Neural cell (in vitro differentiated cells): Measurements from ENCODE around the gene MCCD1. TPM values are rescaled to one million over a fixed set of nuclear protein-coding genes. Genes with fewer than 3 reads are reported as not detected.

Source experiments
- H2AFZ ChIP-seq: fragments of 200-600, 300-800 bp; sonication (generic), shearing (Covaris generic); 2 replicates; pipeline ENCODE4 v1.6.0; 2014; ENCODE audit warnings: low read depth, mild to moderate bottlenecking, antibody characterized with exemption, low read length, moderate library complexity
- H3F3A ChIP-seq: fragments of 200-600 bp; shearing (Covaris generic); 2 replicates; pipeline ENCODE4 v1.6.1; 2016; ENCODE audit warnings: mild to moderate bottlenecking, moderate library complexity, mixed read lengths, antibody characterized with exemption, low read length; ENCODE audit not compliant: insufficient read depth, poor library complexity, severe bottlenecking
- H3K27ac ChIP-seq: fragments of 200-600, 300-800 bp; sonication (generic), shearing (Covaris generic); 2 replicates; pipeline ENCODE4 v1.5.1; 2014; ENCODE audit warnings: mild to moderate bottlenecking, low read length, moderate library complexity
- H3K27me3 ChIP-seq: fragments of 300-800, 200-600 bp; sonication (generic), shearing (Covaris generic); 2 replicates; pipeline ENCODE4 v1.6.0; 2014; ENCODE audit warnings: mild to moderate bottlenecking, low read depth, low read length, moderate library complexity; ENCODE audit not compliant: insufficient read depth
- H3K36me3 ChIP-seq: fragments of 300-800, 200-600 bp; sonication (generic), shearing (Covaris generic); 2 replicates; pipeline ENCODE4 v1.5.1; 2014; ENCODE audit warnings: mild to moderate bottlenecking, antibody characterized with exemption, low read length, moderate library complexity; ENCODE audit not compliant: insufficient read depth
- H3K4me2 ChIP-seq: fragments of 300-800, 200-600 bp; sonication (generic), shearing (Covaris generic); 2 replicates; pipeline ENCODE4 v1.6.0; 2014; ENCODE audit warnings: mild to moderate bottlenecking, low read length
- H3K4me3 ChIP-seq: fragments of 300-800, 200-600 bp; sonication (generic), shearing (Covaris generic); 2 replicates; pipeline ENCODE4 v1.5.1; 2014; ENCODE audit warnings: mild to moderate bottlenecking, low read length, moderate library complexity
- H3K79me2 ChIP-seq: fragments of 200-600 bp; shearing (Covaris generic); replicated peaks from 2 replicates; pipeline ENCODE4 v1.6.0; 2014; ENCODE audit warnings: mild to moderate bottlenecking, low read length, moderate library complexity; ENCODE audit not compliant: insufficient read depth
- H3K9ac ChIP-seq: fragments of 300-800, 200-600 bp; sonication (generic), shearing (Covaris generic); 2 replicates; pipeline ENCODE4 v1.6.1; 2016; ENCODE audit warnings: mild to moderate bottlenecking, low read length, mixed read lengths
- H3K9me2 ChIP-seq: fragments of 200-600 bp; shearing (Covaris generic); 2 replicates; pipeline ENCODE4 v1.6.1; 2016; ENCODE audit warnings: mild to moderate bottlenecking, low read length, mixed read lengths; ENCODE audit not compliant: insufficient read depth
- H3K9me3 ChIP-seq: fragments of 200-600, 300-800 bp; sonication (generic), shearing (Covaris generic); 2 replicates; pipeline ENCODE4 v1.6.1; 2016; ENCODE audit warnings: mild to moderate bottlenecking, mixed run types, low read length, moderate library complexity, mixed read lengths
- H4K20me1 ChIP-seq: fragments of 200-600 bp; shearing (Covaris generic); 2 replicates; pipeline ENCODE4 v1.6.1; 2016; ENCODE audit warnings: mild to moderate bottlenecking, mixed run types; ENCODE audit not compliant: insufficient read depth
- EP300 ChIP-seq: fragments of 450-650 bp; conservative IDR thresholded peaks from 2 replicates; pipeline ENCODE4 v1.6.1; 2014; ENCODE audit warnings: antibody characterized with exemption, mild to moderate bottlenecking, moderate library complexity; ENCODE audit not compliant: poor library complexity, severe bottlenecking
- EZH2 ChIP-seq: fragments of 200-600, 300-800 bp; shearing (Covaris generic), sonication (generic); IDR thresholded peaks from 2 replicates; pipeline ENCODE4 v1.6.1; 2014; ENCODE audit warnings: antibody characterized with exemption, low read length, borderline replicate concordance, mild to moderate bottlenecking; ENCODE audit not compliant: insufficient read depth, poor library complexity, severe bottlenecking
- MXI1 ChIP-seq: fragments of 450-650 bp; conservative IDR thresholded peaks from 2 replicates; pipeline ENCODE4 v1.6.1; 2014; ENCODE audit warnings: antibody characterized with exemption, mild to moderate bottlenecking; ENCODE audit not compliant: poor library complexity, severe bottlenecking
- POLR2AphosphoS5 ChIP-seq: IDR thresholded peaks from 2 replicates; pipeline ENCODE4 v1.6.1; 2012
- RAD21 ChIP-seq: fragments of 450-650 bp; conservative IDR thresholded peaks from 2 replicates; pipeline ENCODE4 v1.6.1; 2014; ENCODE audit warnings: antibody characterized with exemption, mild to moderate bottlenecking, moderate library complexity
- SMC3 ChIP-seq: fragments of 450-650 bp; conservative IDR thresholded peaks from 2 replicates; pipeline ENCODE4 v1.6.1; 2014; ENCODE audit warnings: antibody characterized with exemption, mild to moderate bottlenecking, moderate library complexity; ENCODE audit not compliant: poor library complexity
- TAF1 ChIP-seq: IDR thresholded peaks from 2 replicates; pipeline ENCODE4 v1.6.1; 2012; ENCODE audit warnings: low read depth
- polyA plus RNA-seq: library from polyadenylated mRNA; depleted of rRNA; stranded (reverse); fragments of >200 nt; gene quantifications from 2 replicates; pipeline ENCODE4 v1.2.3, GENCODE V29; 2014
- TF ChIP-seq, protein P1 (sequence below): IDR thresholded peaks from 2 replicates; pipeline ENCODE4 v1.6.1; 2012; ENCODE audit warnings: borderline replicate concordance
- TF ChIP-seq, protein P2 (sequence below): fragments of 450-650 bp; IDR thresholded peaks from 2 replicates; pipeline ENCODE4 v1.5.1; 2014; ENCODE audit warnings: antibody characterized with exemption, mild to moderate bottlenecking, moderate library complexity; ENCODE audit not compliant: poor library complexity, severe bottlenecking

Gene MCCD1
- polyA plus RNA-seq, 1 donor from 2014 or later: not detected

DNA sequence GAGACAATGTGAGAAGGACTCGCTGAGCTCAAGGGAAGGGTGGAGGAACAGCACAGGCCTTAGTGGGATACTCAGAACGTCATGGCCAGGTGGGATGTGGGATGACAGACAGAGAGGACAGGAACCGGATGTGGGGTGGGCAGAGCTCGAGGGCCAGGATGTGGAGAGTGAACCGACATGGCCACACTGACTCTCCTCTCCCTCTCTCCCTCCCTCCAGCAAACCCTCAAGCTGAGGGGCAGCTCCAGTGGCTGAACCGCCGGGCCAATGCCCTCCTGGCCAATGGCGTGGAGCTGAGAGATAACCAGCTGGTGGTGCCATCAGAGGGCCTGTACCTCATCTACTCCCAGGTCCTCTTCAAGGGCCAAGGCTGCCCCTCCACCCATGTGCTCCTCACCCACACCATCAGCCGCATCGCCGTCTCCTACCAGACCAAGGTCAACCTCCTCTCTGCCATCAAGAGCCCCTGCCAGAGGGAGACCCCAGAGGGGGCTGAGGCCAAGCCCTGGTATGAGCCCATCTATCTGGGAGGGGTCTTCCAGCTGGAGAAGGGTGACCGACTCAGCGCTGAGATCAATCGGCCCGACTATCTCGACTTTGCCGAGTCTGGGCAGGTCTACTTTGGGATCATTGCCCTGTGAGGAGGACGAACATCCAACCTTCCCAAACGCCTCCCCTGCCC is 48.3 kb downstream of the MCCD1 start:
- Histone ChIP-seq H3K27me3 (peaks cover 12% of the 10 kb centered on the region), H3K79me2 (no peaks in the 10 kb centered on the region), H4K20me1 (no peaks in the 10 kb centered on the region), H3F3A (no peaks in the 10 kb centered on the region), H3K9me2 (no peaks in the 10 kb centered on the region), H3K9ac (no peak overlapping the region), H2AFZ (no peak overlapping the region), H3K9me3 (no peaks in the 10 kb centered on the region), H3K4me3 (no peak overlapping the region), H3K4me2 (no peak overlapping the region), H3K27ac (no peak overlapping the region), H3K36me3 (no peaks in the 10 kb centered on the region)
- TF ChIP-seq, protein P1, sequence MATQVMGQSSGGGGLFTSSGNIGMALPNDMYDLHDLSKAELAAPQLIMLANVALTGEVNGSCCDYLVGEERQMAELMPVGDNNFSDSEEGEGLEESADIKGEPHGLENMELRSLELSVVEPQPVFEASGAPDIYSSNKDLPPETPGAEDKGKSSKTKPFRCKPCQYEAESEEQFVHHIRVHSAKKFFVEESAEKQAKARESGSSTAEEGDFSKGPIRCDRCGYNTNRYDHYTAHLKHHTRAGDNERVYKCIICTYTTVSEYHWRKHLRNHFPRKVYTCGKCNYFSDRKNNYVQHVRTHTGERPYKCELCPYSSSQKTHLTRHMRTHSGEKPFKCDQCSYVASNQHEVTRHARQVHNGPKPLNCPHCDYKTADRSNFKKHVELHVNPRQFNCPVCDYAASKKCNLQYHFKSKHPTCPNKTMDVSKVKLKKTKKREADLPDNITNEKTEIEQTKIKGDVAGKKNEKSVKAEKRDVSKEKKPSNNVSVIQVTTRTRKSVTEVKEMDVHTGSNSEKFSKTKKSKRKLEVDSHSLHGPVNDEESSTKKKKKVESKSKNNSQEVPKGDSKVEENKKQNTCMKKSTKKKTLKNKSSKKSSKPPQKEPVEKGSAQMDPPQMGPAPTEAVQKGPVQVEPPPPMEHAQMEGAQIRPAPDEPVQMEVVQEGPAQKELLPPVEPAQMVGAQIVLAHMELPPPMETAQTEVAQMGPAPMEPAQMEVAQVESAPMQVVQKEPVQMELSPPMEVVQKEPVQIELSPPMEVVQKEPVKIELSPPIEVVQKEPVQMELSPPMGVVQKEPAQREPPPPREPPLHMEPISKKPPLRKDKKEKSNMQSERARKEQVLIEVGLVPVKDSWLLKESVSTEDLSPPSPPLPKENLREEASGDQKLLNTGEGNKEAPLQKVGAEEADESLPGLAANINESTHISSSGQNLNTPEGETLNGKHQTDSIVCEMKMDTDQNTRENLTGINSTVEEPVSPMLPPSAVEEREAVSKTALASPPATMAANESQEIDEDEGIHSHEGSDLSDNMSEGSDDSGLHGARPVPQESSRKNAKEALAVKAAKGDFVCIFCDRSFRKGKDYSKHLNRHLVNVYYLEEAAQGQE: no peak
- no peak for TF ChIP-seq TAF1
- no peak for TF ChIP-seq EZH2
- no peak for TF ChIP-seq RAD21
- TF ChIP-seq SMC3: no peak
- no peak for TF ChIP-seq MXI1
- TF ChIP-seq, protein P2, sequence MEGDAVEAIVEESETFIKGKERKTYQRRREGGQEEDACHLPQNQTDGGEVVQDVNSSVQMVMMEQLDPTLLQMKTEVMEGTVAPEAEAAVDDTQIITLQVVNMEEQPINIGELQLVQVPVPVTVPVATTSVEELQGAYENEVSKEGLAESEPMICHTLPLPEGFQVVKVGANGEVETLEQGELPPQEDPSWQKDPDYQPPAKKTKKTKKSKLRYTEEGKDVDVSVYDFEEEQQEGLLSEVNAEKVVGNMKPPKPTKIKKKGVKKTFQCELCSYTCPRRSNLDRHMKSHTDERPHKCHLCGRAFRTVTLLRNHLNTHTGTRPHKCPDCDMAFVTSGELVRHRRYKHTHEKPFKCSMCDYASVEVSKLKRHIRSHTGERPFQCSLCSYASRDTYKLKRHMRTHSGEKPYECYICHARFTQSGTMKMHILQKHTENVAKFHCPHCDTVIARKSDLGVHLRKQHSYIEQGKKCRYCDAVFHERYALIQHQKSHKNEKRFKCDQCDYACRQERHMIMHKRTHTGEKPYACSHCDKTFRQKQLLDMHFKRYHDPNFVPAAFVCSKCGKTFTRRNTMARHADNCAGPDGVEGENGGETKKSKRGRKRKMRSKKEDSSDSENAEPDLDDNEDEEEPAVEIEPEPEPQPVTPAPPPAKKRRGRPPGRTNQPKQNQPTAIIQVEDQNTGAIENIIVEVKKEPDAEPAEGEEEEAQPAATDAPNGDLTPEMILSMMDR: no peak
- TF ChIP-seq POLR2AphosphoS5: no peak
- TF ChIP-seq EP300: no peak

DNA sequence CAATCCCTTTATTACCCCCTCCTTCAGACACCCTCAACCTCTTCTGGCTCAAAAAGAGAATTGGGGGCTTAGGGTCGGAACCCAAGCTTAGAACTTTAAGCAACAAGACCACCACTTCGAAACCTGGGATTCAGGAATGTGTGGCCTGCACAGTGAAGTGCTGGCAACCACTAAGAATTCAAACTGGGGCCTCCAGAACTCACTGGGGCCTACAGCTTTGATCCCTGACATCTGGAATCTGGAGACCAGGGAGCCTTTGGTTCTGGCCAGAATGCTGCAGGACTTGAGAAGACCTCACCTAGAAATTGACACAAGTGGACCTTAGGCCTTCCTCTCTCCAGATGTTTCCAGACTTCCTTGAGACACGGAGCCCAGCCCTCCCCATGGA is 48.8 kb downstream of the MCCD1 start:
- Histone ChIP-seq H3K4me3 (no peak overlapping the region), H3K4me2 (no peak overlapping the region), H4K20me1 (no peaks in the 10 kb centered on the region), H3K27me3 (peaks cover 14% of the 10 kb centered on the region), H2AFZ (no peak overlapping the region), H3K27ac (no peak overlapping the region), H3K79me2 (no peaks in the 10 kb centered on the region), H3K9me2 (no peaks in the 10 kb centered on the region), H3K9me3 (no peaks in the 10 kb centered on the region), H3K9ac (no peak overlapping the region), H3K36me3 (no peaks in the 10 kb centered on the region), H3F3A (no peaks in the 10 kb centered on the region)
- TF ChIP-seq EZH2 (no peak), TAF1 (no peak), EP300 (no peak), POLR2AphosphoS5 (no peak), SMC3 (no peak), MXI1 (no peak), RAD21 (no peak)
- TF ChIP-seq, protein P2: no peak
- TF ChIP-seq, protein P1: no peak
